HG03060 (cell line): ENCODE measurements around the gene TIAL1.
"Not testable (repeated sequence)": the region's sequence is repeated elsewhere in the genome, so short reads cannot be mapped to it uniquely, and the experiment has no call there.

Experiments used
- ATAC-seq: cut with Tn5 transposase; IDR thresholded peaks from one replicate; pipeline ENCODE4 v1.9.1; 2021; ENCODE audit warnings: low read depth, moderate number of reproducible peaks; ENCODE audit not compliant: unreplicated experiment

Gene TIAL1

DNA sequence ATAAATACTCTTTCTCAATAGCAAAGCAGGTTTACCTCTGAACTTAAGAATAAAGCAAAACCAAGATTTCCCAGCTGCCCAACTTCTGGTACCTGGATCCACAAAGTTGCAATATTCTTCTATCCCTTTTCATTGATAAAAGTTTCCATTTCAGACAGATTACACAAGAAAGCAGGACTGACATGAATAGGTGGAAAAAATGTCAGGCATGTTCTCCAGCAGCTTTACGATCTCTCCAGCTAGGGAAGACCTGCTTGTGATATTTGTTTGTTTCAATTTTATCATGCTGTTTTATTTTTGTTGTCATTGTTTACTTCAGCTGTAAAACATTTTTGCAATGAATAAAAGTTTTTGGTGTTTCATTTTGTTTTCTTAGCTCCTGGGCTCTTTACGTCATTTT, 63.3 kb downstream of the TIAL1 start:
- no peak for ATAC-seq

- ATAC-seq: not testable (repeated sequence)
These were observed 64.0 kb downstream of the TIAL1 start for GRCh38 chr10:119532791-119533190.

DNA sequence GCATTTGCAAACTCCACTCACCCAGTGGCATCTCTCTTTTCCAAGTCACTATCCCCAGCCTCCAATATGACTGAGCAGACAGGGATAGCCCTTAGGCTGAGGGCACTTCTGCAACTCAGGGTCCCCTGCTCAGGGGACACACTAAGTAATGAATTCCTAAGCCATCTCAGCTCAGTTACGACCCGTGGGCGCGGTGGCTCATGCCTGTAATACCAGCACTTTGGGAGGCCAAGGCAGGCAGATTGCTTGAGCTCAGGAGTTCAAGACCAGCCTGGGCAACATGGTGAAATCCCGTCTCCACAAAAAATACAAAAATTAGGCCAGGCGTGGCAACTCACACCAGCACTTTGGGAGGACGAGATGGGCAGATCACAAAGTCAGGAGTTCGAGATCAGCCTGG, 64.5 kb downstream of the TIAL1 start:
- not testable (repeated sequence) for ATAC-seq

GRCh38 chr10:119531067-119531466, 65.7 kb downstream of the TIAL1 start:
- no peak for ATAC-seq

DNA sequence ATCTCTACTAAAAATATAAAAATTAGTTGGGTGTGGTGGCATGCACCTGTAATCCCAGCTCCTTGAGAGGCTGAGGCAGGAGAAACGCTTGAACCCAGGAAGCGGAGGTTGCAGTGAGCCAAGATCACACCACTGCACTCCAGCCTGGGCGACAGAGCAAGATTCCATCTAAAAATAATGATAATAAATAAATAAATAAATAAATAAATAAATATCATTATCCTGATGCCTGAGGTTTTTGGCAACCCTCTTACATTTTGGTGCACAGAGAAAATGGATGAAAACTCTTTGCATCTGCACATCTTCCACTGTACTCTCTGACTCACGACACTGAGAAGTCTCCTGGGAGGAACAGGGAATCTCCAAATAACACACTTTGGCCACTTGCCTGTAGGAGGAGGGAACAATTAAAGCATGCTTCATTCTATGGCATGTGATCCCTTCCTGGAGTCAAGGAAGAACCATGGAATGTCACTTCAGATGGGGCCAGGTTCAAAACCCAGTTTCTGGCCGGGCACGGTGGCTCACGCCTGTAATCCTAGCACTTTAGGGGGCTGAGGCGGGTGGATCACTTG, 68.0 kb downstream of the TIAL1 start:
- not testable (repeated sequence) for ATAC-seq

DNA sequence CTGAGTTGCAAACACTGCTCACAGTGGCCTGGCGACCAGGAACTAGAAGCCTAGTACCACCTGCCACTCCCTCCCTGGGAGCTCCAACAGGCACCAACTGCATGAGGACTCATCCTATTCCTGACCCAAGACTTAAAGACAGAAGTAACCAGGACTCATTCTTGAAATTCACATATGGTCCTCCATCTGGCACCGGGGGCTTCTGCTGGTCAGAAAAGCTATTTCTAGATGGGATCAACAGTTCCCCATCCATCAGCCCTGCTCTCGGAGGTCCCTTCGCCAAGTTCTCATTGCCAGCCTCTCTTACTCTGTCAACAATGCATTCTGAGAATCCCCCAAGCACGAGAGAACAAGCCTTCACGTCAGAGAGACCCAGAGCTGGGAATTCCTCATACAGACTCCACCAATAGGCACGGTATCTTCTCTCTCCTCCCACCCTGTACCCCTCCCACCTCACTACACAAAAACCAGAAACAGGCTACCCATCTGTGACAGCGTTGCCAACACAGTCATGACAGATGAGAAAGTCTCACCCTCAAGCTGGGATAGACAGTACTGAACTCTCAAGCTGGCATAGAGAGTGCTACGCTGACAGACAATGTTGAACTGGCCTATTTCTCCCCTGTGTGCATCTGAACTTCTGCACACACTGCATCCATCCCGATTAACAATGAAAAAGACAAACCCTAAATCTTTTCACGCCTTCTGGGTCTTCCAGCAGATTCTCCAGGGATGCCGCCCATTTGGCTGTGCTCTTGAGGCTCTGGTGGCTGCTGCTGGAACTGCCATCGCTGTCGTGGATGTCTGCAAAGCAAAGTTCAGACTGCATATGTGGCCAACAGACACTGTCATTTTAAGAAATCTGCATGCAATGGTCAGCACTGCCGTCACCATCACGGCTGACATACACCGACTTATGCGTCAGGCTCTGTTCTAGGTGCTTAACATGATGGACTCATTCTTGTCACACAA, 69.9 kb downstream of the TIAL1 start:
- no peak for ATAC-seq

- ATAC-seq: no peak
These were observed 70.6 kb downstream of the TIAL1 start for GRCh38 chr10:119526149-119526548.

GRCh38 chr10:119525116-119525515, 71.6 kb downstream of the TIAL1 start:
- ATAC-seq: no peak

GRCh38 chr10:119524720-119525070, 72.1 kb downstream of the TIAL1 start:
- no peak for ATAC-seq

GRCh38 chr10:119523895-119524719, 72.7 kb downstream of the TIAL1 start:
- no peak for ATAC-seq
